Endodermal cell (in vitro differentiated cells): ENCODE data around the gene PDZD7. TPM values are rescaled to one million over a fixed set of nuclear protein-coding genes. Genes with fewer than 3 reads are reported as not detected.

Experiments used
- DNase-seq: peaks from one replicate; pipeline ENCODE4 v3.0.0-alpha.2; 2017
- H3K27ac ChIP-seq: 2 replicates; pipeline ENCODE4 v1.5.1; 2013; ENCODE audit warnings: mild to moderate bottlenecking, low read depth, low read length, moderate library complexity
- H3K27me3 ChIP-seq: 2 replicates; pipeline ENCODE4 v1.6.1; 2013; ENCODE audit warnings: mild to moderate bottlenecking, low read length, moderate library complexity; ENCODE audit not compliant: insufficient read depth, control insufficient read depth, poor library complexity, severe bottlenecking
- H3K36me3 ChIP-seq: 2 replicates; pipeline ENCODE4 v1.7.0; 2013; ENCODE audit warnings: mild to moderate bottlenecking, low read length, moderate library complexity; ENCODE audit not compliant: control insufficient read depth, insufficient read depth
- H3K4me1 ChIP-seq: one replicate; pipeline ENCODE4 v1.7.0; 2013; ENCODE audit warnings: low read length; ENCODE audit not compliant: control insufficient read depth, insufficient read depth
- H3K4me3 ChIP-seq: 2 replicates; pipeline ENCODE4 v1.5.1; 2013; ENCODE audit warnings: mild to moderate bottlenecking, low read length, moderate library complexity
- H3K9ac ChIP-seq: 2 replicates; pipeline ENCODE4 v1.6.1; 2013; ENCODE audit warnings: mild to moderate bottlenecking, low read length, moderate library complexity; ENCODE audit not compliant: poor library complexity, severe bottlenecking; ENCODE audit errors: extremely low read depth
- H3K9me3 ChIP-seq: 2 replicates; pipeline ENCODE4 v1.6.1; 2013; ENCODE audit warnings: mild to moderate bottlenecking, low read length, moderate library complexity; ENCODE audit not compliant: control insufficient read depth
- H3K27ac Mint-ChIP-seq: 2 replicates; pipeline ENCODE4 v1.8.0; 2020; ENCODE audit warnings: mixed read lengths
- H3K27me3 Mint-ChIP-seq: 2 replicates; pipeline ENCODE4 v1.8.0; 2021; ENCODE audit warnings: mild to moderate bottlenecking, mixed read lengths; ENCODE audit not compliant: insufficient read depth
- H3K36me3 Mint-ChIP-seq: 2 replicates; pipeline ENCODE4 v1.8.0; 2020; ENCODE audit warnings: low read depth, mixed read lengths
- H3K4me1 Mint-ChIP-seq: 2 replicates; pipeline ENCODE4 v1.8.0; 2020; ENCODE audit warnings: mixed read lengths
- H3K4me3 Mint-ChIP-seq: 2 replicates; pipeline ENCODE4 v1.8.0; 2020; ENCODE audit warnings: mild to moderate bottlenecking, moderate library complexity, mixed read lengths
- H3K9me3 Mint-ChIP-seq: 2 replicates; pipeline ENCODE4 v1.8.0; 2020; ENCODE audit warnings: mild to moderate bottlenecking, mixed read lengths
- CTCF ChIP-seq: fragments of 200-600 bp; sonication (generic); conservative IDR thresholded peaks from 2 replicates; pipeline ENCODE4 v1.5.0; 2021; ENCODE audit warnings: antibody characterized with exemption, mild to moderate bottlenecking
- WGBS, 2 experiments: methylation state at CpG; one replicate each; pipeline versions ENCODE4 v1.1.5 to v1.1.7; 2013; ENCODE audit warnings: missing lambda C conversion rate in 2 of 2, mixed read lengths in 1 of 2; ENCODE audit not compliant: insufficient coverage in 1 of 2, insufficient read length in 1 of 2; 5-methylcytosine and 5-hydroxymethylcytosine counted together
- total RNA-seq, 2 donors: library from RNA; stranded (reverse); fragmentation: NEBNext Ultra II Directional in 1 of 2; extraction: Animal tissue kit (Norgen Biotek cat#: 25700) in 1 of 2; gene quantifications; 2 replicates in 1 of 2; 3 replicates in 1 of 2; pipeline ENCODE4 v1.2.1, GENCODE V29; 2021

PDZD7 gene
- total RNA-seq, 2 donors from 2014 or later, result 0.49 to 1.1 TPM

GRCh38 chr10:101016814-101017213, 14.1 kb downstream of the PDZD7 start:
- DNase-seq, result no peak
- no peak for TF ChIP-seq CTCF
- Mint-ChIP-seq H3K27ac (no peak overlapping the region), H3K4me3 (no peak overlapping the region), H3K4me1 (peaks cover 15% of the 10 kb centered on the region), H3K9me3 (no peaks in the 10 kb centered on the region), H3K36me3 (no peaks in the 10 kb centered on the region), H3K27me3 (peaks cover 72% of the 10 kb centered on the region)
- Histone ChIP-seq H3K9ac (no peak overlapping the region), H3K27me3 (peaks cover 62% of the 10 kb centered on the region), H3K36me3 (no peaks in the 10 kb centered on the region), H3K27ac (no peak overlapping the region), H3K9me3 (no peaks in the 10 kb centered on the region), H3K4me3 (no peak overlapping the region), H3K4me1 (no peaks in the 10 kb centered on the region)
- WGBS, 2 experiments, result 69 to 85% methylated on average over 2 to 5 of the region's 5 CpGs

DNA sequence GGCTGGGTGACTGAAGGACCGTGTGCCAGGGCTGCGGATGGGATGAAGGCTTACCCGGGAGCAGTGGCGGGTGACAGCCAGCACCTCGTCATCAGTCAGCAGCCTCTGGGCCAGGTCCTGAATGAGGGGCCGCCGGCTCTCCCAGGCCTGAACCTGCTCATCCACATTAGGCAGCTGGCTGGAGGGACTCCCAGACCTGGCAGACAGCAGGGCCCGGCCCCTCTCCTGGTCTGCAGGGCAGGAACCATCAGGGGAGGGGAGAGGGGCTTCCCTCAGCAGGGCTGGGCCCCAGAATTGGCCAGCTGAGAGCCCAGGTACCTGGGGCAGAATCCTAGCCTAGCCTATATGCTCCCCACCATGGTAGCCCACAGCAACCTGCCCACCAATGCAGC, 15.4 kb downstream of the PDZD7 start:
- H3K27me3 ChIP-seq, result peaks cover 51% of the 10 kb centered on the region
- no peak for TF ChIP-seq CTCF
- H3K4me1 ChIP-seq, result no peaks in the 10 kb centered on the region
- Mint-ChIP-seq H3K27ac (no peak overlapping the region), H3K9me3 (no peaks in the 10 kb centered on the region), H3K27me3 (peaks cover 61% of the 10 kb centered on the region), H3K36me3 (no peaks in the 10 kb centered on the region), H3K4me3 (no peak overlapping the region), H3K4me1 (peaks cover 16% of the 10 kb centered on the region)
- H3K27ac ChIP-seq, result no peak overlapping the region
- 86 to 93% methylated on average over 5 to 8 of the region's 8 CpGs for WGBS, 2 experiments
- H3K9me3 ChIP-seq, result no peaks in the 10 kb centered on the region
- no peak for DNase-seq
- H3K36me3 ChIP-seq, result no peaks in the 10 kb centered on the region
- H3K9ac ChIP-seq, result no peak overlapping the region
- H3K4me3 ChIP-seq, result no peak overlapping the region

DNA sequence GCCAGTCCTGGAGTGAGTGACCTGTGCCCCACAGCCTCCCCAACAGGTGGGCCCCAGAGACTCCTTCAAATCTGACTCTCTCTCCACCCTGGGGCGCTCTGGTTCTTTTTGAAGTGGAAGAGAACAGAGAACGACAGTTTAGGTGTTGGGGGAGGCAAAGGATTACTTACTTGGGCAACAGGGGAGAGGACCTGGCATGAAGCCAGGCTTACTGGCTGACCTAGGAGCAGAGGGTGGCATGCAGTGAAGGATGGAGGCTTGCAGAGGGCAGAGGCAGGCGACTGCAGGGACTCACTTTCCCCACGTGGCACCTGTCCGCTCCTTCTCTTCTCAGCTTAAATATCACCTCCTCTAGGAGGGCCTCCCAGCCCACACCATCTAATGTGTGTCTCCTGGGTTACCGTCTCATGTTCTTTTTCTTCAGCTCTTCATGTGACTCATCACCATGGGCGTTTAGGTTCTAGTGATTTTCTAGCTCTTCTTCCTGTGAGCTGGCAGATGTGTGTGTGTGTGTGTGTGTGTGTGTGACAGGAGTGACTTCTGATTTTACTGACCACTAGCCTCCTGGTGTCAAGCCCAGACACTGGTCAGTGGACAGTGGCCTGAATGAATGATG, 15.9 kb downstream of the PDZD7 start:
- H3K36me3 ChIP-seq, result no peaks in the 10 kb centered on the region
- H3K9me3 ChIP-seq, result no peaks in the 10 kb centered on the region
- no peak for TF ChIP-seq CTCF
- peaks cover 16% of the 10 kb centered on the region for H3K4me1 Mint-ChIP-seq
- H3K9ac ChIP-seq, result no peak overlapping the region
- H3K36me3 Mint-ChIP-seq, result no peaks in the 10 kb centered on the region
- no peak overlapping the region for H3K27ac Mint-ChIP-seq
- H3K4me3 ChIP-seq, result no peak overlapping the region
- H3K27me3 Mint-ChIP-seq, result peaks cover 56% of the 10 kb centered on the region
- WGBS, 2 experiments, result 65% methylated on average over 6 of the region's 7 CpGs; no CpG with 5 or more reads in 1 of the 2 experiments
- H3K27me3 ChIP-seq, result peaks cover 46% of the 10 kb centered on the region
- H3K27ac ChIP-seq, result no peak overlapping the region
- no peak for DNase-seq
- no peak overlapping the region for H3K4me3 Mint-ChIP-seq
- H3K9me3 Mint-ChIP-seq, result no peaks in the 10 kb centered on the region
- H3K4me1 ChIP-seq, result no peaks in the 10 kb centered on the region
